Measurements from ENCODE around the gene LFNG. TPM values are rescaled to one million over a fixed set of nuclear protein-coding genes. Genes with fewer than 3 reads are reported as not detected.
A peak's percentile ranks its signal among the peaks of the same experiment; 100 is the strongest.

The LFNG gene
- total RNA-seq, 1 donor from 2014 or later = 44.9 TPM

GRCh38 chr7:2493205-2494164 is 26.1 kb upstream of the LFNG start:
- no peak overlapping the region for H3K27ac Mint-ChIP-seq (ENCODE audit: unreplicated experiment)
- H3K27me3 Mint-ChIP-seq (ENCODE audit: low read depth) = no peaks in the 10 kb centered on the region

GRCh38 chr7:2494191-2495130 is 25.1 kb upstream of the LFNG start:
- DNase-seq (ENCODE audit: low read depth, low spot score) = no peak
- Mint-ChIP-seq H3K4me3 (no peak overlapping the region), H3K9me3 (peaks cover 3% of the 10 kb centered on the region), H3K27ac (ENCODE audit: unreplicated experiment) (no peak overlapping the region), H3K4me1 (peaks cover 37% of the 10 kb centered on the region), H3K27me3 (ENCODE audit: low read depth) (no peaks in the 10 kb centered on the region), H3K36me3 (ENCODE audit: low read depth) (no peaks in the 10 kb centered on the region)
- TF ChIP-seq CTCF (conservative IDR thresholded peaks at IDR 0.05) = no peak

More at GRCh38 chr7:2493205-2494164, 26.1 kb upstream of the LFNG start:
- H3K4me3 Mint-ChIP-seq = no peak overlapping the region
- peaks cover 3% of the 10 kb centered on the region for H3K9me3 Mint-ChIP-seq
- H3K36me3 Mint-ChIP-seq (ENCODE audit: low read depth) = no peaks in the 10 kb centered on the region
- no peak for TF ChIP-seq CTCF (conservative IDR thresholded peaks at IDR 0.05)
- H3K4me1 Mint-ChIP-seq = peaks cover 39% of the 10 kb centered on the region
- no peak for DNase-seq (ENCODE audit: low read depth, low spot score)

- Mint-ChIP-seq H3K27me3 (ENCODE audit: low read depth) (no peaks in the 10 kb centered on the region), H3K4me3 (peak overlapping the region; percentile 9), H3K36me3 (ENCODE audit: low read depth) (no peaks in the 10 kb centered on the region), H3K9me3 (peaks cover 3% of the 10 kb centered on the region), H3K27ac (ENCODE audit: unreplicated experiment) (no peak overlapping the region), H3K4me1 (peaks cover 41% of the 10 kb centered on the region)
- peak; percentile 57 for DNase-seq (ENCODE audit: low read depth, low spot score)
- no peak for TF ChIP-seq CTCF (conservative IDR thresholded peaks at IDR 0.05)
Measured at GRCh38 chr7:2495418-2496299, 23.9 kb upstream of the LFNG start.

- H3K9me3 Mint-ChIP-seq = peaks cover 3% of the 10 kb centered on the region
- peaks cover 44% of the 10 kb centered on the region for H3K4me1 Mint-ChIP-seq
- H3K36me3 Mint-ChIP-seq (ENCODE audit: low read depth) = no peaks in the 10 kb centered on the region
- no peaks in the 10 kb centered on the region for H3K27me3 Mint-ChIP-seq (ENCODE audit: low read depth)
- peak overlapping the region; percentile 9 for H3K4me3 Mint-ChIP-seq
- no peak for DNase-seq (ENCODE audit: low read depth, low spot score)
- no peak for TF ChIP-seq CTCF (conservative IDR thresholded peaks at IDR 0.05)
- no peak overlapping the region for H3K27ac Mint-ChIP-seq (ENCODE audit: unreplicated experiment)
Measured at GRCh38 chr7:2496375-2496774, 23.2 kb upstream of the LFNG start.
